Measurements from ENCODE around the gene ZFP57.

DNA sequence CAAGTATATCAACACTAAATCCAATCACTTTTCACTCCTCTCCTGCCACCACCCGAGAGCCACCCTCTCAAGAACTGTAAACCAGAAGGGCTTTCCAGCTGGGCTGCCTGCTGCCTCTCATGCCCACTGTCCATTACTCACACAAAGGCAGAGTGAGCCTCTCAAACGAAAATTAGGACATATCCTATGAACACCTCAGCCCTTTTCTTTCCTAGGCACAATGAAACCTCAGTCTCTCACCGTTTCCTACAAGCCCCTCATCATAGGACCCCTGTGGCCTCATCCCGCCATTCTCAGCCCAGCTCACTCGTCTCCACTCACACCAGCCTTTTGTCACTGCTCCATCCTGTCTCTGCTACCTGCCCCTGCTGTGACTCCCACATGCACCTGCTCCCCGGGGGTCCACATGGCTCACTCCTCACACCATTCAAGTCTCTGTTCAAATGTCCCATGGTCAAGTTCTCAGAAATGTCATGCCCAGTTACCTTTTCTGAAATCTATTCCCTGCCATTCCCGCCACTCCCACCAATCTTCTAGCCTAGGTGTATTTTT is 49.7 kb upstream of the ZFP57 start:
- TF ChIP-seq CTCF (IDR thresholded peaks at IDR 0.05) (no peak), POLR2AphosphoS5 (IDR thresholded peaks at IDR 0.05) (no peak), POLR2A (IDR thresholded peaks at IDR 0.05; ENCODE audit: low read depth) (no peak), EP300 (IDR thresholded peaks at IDR 0.05) (no peak)

Data from esophagus muscularis mucosa (tissue), 4 donors.